SK-N-SH treated with all-trans-retinoic acid at 6 μM for 48 hours (cell line): Measurements from ENCODE around the gene IDUA.

ENCODE experiments used
- ATAC-seq: fragments of 200-7000 bp; cut with Tn5 transposase; 3 replicates; pipeline ENCODE4 v1.9.1; 2020; ENCODE audit warnings: mild to moderate bottlenecking, moderate library complexity
- ARNTL ChIP-seq: fragments of 450-650 bp; formaldehyde crosslinking; IDR thresholded peaks from 2 replicates; pipeline ENCODE4 v1.5.0; 2020; ENCODE audit warnings: low read depth, mild to moderate bottlenecking, moderate library complexity, borderline replicate concordance
- BACH2 ChIP-seq: fragments of 250-450 bp; sonication (Bioruptor Pico); IDR thresholded peaks from 2 replicates; pipeline ENCODE4 v1.9.0; 2021; ENCODE audit warnings: mild to moderate bottlenecking, borderline replicate concordance
- ESRRG ChIP-seq: fragments of 250-450 bp; sonication (Bioruptor Pico); IDR thresholded peaks from 2 replicates; pipeline ENCODE4 v1.6.1; 2021; ENCODE audit warnings: mild to moderate bottlenecking
- GLIS3 ChIP-seq: fragments of 250-450 bp; sonication (Bioruptor Pico); IDR thresholded peaks from 2 replicates; pipeline ENCODE4 v1.5.0; 2020; ENCODE audit warnings: mild to moderate bottlenecking, moderate library complexity
- OSR1 ChIP-seq: fragments of 250-450 bp; sonication (Bioruptor Pico); IDR thresholded peaks from 2 replicates; pipeline ENCODE4 v1.8.0; 2022; ENCODE audit warnings: moderate library complexity, mild to moderate bottlenecking, inconsistent platforms
- PATZ1 ChIP-seq: fragments of 250-450 bp; sonication (Bioruptor Pico); IDR thresholded peaks from 2 replicates; pipeline ENCODE4 v1.8.0; 2020; ENCODE audit warnings: mild to moderate bottlenecking, moderate library complexity, borderline replicate concordance
- PPARA ChIP-seq: fragments of 250-450 bp; sonication (Bioruptor Pico); IDR thresholded peaks from 2 replicates; pipeline ENCODE4 v1.5.0; 2020; ENCODE audit warnings: mild to moderate bottlenecking, borderline replicate concordance
- RARB ChIP-seq: fragments of 250-450 bp; sonication (Bioruptor Pico); IDR thresholded peaks from 2 replicates; pipeline ENCODE4 v1.8.0; 2021; ENCODE audit warnings: mild to moderate bottlenecking, moderate library complexity
- SNAI2 ChIP-seq: fragments of 250-450 bp; sonication (Bioruptor Pico); IDR thresholded peaks from 2 replicates; pipeline ENCODE4 v1.5.0; 2020; ENCODE audit warnings: mild to moderate bottlenecking, moderate library complexity
- TCF4 ChIP-seq: fragments of 250-450 bp; sonication (Bioruptor Pico); IDR thresholded peaks from 2 replicates; pipeline ENCODE4 v1.8.0; 2021; ENCODE audit warnings: mild to moderate bottlenecking, moderate library complexity, borderline replicate concordance
- TOX ChIP-seq: fragments of 250-450 bp; sonication (Bioruptor Pico); IDR thresholded peaks from 2 replicates; pipeline ENCODE4 v1.8.0; 2021; ENCODE audit warnings: mild to moderate bottlenecking, moderate library complexity, borderline replicate concordance
- TSHZ2 ChIP-seq: fragments of 250-450 bp; sonication (Bioruptor Pico); IDR thresholded peaks from 2 replicates; pipeline ENCODE4 v1.5.0; 2020; ENCODE audit warnings: mild to moderate bottlenecking, moderate library complexity
- ZC3H10 ChIP-seq: fragments of 250-450 bp; sonication (Bioruptor Pico); IDR thresholded peaks from 2 replicates; pipeline ENCODE4 v1.5.1; 2021; ENCODE audit warnings: mild to moderate bottlenecking, moderate library complexity
- ZFP3 ChIP-seq: fragments of 250-450 bp; sonication (Bioruptor Pico); IDR thresholded peaks from 2 replicates; pipeline ENCODE4 v1.5.0; 2020; ENCODE audit warnings: mild to moderate bottlenecking, moderate library complexity
- ZFP30 ChIP-seq: fragments of 450-650 bp; formaldehyde crosslinking; IDR thresholded peaks from 2 replicates; pipeline ENCODE4 v1.5.0; 2022; ENCODE audit warnings: mild to moderate bottlenecking, moderate library complexity
- ZNF565 ChIP-seq: fragments of 450-650 bp; formaldehyde crosslinking; conservative IDR thresholded peaks from 2 replicates; pipeline ENCODE4 v1.5.0; 2020; ENCODE audit warnings: low read depth, mild to moderate bottlenecking, moderate library complexity
- ZNF8 ChIP-seq: fragments of 450-650 bp; formaldehyde crosslinking; IDR thresholded peaks from 2 replicates; pipeline ENCODE4 v1.5.0; 2020; ENCODE audit warnings: mild to moderate bottlenecking, moderate library complexity
- TF ChIP-seq, protein P1 (sequence below): fragments of 250-450 bp; sonication (Bioruptor Pico); IDR thresholded peaks from 2 replicates; pipeline ENCODE4 v1.8.0; 2021; ENCODE audit warnings: low read depth, mild to moderate bottlenecking, moderate library complexity, borderline replicate concordance
- TF ChIP-seq, protein P2 (sequence below): fragments of 250-450 bp; sonication (Bioruptor Pico); IDR thresholded peaks from 2 replicates; pipeline ENCODE4 v1.5.1; 2020; ENCODE audit warnings: low read depth, mild to moderate bottlenecking, moderate library complexity

IDUA gene

DNA sequence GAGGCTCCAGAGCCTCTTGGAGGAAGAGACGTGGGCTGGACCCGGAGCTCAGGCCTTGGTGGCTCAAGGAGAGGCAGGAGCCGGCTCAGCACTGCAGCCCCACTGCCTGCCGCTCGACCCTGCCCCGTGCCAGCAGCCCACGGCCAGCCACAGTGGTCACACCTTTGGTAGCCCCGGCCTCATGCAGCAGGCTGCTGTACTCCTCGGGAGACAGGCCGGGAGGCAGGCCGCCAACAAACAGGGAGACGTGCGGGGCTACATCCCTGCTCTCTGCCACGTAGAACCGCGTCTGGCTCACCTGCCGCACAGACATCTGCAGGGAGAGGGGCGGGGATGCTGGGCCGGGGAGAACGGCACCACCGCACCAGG is 21.1 kb upstream of the IDUA start (continued):
- TF ChIP-seq PATZ1 (no peak), ESRRG (CRISPR knock-in tag) (no peak), SNAI2 (no peak), ZFP30 (CRISPR knock-in tag) (no peak)

DNA sequence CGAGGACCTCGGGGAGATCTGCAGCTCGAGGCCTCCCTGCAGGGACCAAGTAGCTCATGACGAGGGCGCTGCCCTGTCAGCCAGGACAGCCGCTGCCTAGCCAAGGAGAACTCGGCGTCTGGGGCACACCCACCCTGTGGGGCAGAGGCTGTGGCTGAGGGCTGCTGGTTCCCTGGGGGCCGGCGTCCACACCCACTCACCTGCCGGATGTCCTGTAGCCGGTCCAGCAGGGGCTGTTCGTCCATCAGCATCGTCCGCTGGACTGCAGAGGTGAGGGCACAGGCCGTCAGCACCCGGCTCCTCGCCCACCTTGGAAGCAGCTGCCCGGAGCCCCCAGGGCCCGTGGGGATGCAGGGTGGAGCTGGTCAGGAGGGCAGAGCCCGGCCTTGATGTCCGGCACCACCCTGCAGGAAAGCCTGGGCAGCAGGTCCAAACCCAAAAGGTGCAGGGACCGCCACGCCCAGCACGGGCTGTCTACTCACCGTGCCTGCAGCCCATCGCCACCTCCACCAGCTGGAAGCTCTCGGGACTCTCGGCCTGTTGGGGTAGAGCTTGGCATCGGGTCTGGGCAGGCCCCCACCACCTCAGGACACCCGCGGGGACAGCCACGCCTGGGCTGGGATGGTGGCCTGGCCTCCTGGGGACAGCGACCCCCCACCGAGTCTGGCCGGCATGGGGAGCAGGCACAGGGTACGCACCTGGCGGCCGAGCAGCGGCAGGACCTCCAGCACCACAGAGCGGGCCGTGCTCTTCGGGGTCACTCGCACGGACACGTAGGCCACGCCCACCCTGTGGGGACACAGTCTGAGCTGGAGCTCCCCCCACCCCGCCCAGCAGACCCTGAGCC is 20.4 kb upstream of the IDUA start:
- TF ChIP-seq ARNTL (CRISPR knock-in tag) (no peak), BACH2 (CRISPR knock-in tag) (no peak), SNAI2 (no peak), PPARA (CRISPR knock-in tag) (no peak), TCF4 (CRISPR knock-in tag) (no peak), ZNF8 (CRISPR knock-in tag) (no peak), ZC3H10 (no peak)
- ATAC-seq, result no peak

DNA sequence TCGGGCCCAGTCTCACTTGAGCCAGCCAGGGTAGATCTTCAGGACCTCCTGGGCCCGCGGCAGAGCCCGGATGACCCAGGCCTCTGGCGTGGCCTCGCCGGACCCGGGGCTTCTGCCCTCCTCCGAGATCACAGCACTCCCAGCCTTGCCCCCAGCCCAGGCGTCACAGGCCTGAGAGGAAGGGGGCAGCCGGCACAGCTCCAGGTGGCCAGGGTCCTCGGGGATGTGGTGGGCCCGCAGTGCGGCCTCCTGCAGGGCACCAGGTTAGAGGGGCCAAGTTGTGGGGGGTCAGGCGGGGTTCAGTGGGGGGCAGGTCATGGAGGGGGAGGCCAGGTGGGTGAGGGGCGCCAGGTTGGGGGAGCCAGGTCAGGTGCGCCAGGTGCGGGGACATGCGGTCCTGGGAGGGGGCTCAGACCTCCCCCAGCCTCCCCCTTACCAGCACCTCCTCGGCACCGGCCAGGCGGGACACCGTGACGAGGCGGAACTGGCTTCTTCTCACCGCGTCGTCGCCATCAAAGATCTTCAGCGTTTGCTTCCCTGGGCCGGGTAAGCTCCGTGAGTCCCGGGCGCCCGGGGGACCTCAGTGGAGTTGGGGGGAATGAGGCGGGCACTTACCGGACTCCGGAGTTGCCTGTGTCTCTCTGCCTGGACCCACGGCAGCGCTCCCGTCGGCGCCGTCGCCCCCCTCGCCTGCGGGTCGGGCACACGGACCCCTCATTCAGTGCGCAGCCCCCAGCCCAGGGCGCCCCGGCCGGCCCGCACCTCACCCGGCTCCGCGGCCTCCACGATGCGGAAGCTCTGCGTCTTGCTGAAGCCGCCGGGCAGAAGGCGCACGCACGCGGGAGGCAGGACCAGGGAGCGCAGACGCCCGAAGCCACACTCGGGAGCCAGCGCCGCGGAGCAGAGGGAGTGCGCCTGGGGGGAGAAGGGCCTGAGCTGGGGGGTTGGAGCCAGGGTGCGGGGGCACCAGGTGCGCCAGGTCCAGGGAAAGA is 19.4 kb upstream of the IDUA start:
- TF ChIP-seq BACH2 (CRISPR knock-in tag), result no peak
- no peak for TF ChIP-seq TCF4 (CRISPR knock-in tag)
- TF ChIP-seq ZFP30 (CRISPR knock-in tag), result no peak
- no peak for TF ChIP-seq ZNF8 (CRISPR knock-in tag)
- no peak for ATAC-seq

DNA sequence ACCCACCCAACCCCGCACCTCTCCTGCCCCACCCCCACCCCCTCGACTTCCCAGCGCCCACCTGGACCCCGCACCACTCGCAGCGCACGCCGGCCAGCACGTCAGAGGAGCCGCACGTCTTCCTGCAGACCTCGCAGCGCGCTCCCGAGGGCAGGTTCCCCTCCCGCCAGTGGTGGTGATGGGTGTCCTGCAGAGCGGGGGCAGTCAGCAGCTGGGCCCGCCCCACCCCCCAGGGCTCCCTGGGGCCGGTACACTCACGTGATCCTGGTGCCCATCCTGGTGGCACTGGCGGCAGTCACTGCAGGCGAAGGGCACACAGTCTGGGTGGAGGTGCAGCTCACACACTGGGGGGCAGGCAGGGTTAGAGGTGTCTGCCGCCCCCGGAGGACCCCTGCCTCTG is 18.6 kb upstream of the IDUA start:
- TF ChIP-seq ZFP30 (CRISPR knock-in tag) (no peak), ZNF8 (CRISPR knock-in tag) (no peak)
- TF ChIP-seq, all 23 proteins: peak for 0
- ATAC-seq, result no peak

- TF ChIP-seq OSR1 (CRISPR knock-in tag) (no peak), RARB (CRISPR knock-in tag) (no peak), ZNF565 (CRISPR knock-in tag) (no peak), TOX (CRISPR knock-in tag) (no peak), BACH2 (CRISPR knock-in tag) (no peak), ARNTL (CRISPR knock-in tag) (no peak), ZFP3 (CRISPR knock-in tag) (no peak), ESRRG (CRISPR knock-in tag) (no peak), ZNF8 (CRISPR knock-in tag) (no peak), GLIS3 (CRISPR knock-in tag) (no peak), TSHZ2 (CRISPR knock-in tag) (no peak), ZFP30 (CRISPR knock-in tag) (no peak), PPARA (CRISPR knock-in tag) (no peak)
- TF ChIP-seq, protein P1, sequence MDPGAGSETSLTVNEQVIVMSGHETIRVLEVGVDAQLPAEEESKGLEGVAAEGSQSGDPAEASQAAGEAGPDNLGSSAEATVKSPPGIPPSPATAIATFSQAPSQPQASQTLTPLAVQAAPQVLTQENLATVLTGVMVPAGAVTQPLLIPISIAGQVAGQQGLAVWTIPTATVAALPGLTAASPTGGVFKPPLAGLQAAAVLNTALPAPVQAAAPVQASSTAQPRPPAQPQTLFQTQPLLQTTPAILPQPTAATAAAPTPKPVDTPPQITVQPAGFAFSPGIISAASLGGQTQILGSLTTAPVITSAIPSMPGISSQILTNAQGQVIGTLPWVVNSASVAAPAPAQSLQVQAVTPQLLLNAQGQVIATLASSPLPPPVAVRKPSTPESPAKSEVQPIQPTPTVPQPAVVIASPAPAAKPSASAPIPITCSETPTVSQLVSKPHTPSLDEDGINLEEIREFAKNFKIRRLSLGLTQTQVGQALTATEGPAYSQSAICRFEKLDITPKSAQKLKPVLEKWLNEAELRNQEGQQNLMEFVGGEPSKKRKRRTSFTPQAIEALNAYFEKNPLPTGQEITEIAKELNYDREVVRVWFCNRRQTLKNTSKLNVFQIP, result no peak
- TF ChIP-seq, protein P2, sequence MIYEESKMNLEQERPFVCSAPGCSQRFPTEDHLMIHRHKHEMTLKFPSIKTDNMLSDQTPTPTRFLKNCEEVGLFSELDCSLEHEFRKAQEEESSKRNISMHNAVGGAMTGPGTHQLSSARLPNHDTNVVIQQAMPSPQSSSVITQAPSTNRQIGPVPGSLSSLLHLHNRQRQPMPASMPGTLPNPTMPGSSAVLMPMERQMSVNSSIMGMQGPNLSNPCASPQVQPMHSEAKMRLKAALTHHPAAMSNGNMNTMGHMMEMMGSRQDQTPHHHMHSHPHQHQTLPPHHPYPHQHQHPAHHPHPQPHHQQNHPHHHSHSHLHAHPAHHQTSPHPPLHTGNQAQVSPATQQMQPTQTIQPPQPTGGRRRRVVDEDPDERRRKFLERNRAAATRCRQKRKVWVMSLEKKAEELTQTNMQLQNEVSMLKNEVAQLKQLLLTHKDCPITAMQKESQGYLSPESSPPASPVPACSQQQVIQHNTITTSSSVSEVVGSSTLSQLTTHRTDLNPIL (CRISPR knock-in tag), result no peak
- ATAC-seq, result no peak
Measured at GRCh38 chr4:968621-969394, 18.0 kb upstream of the IDUA start.
